Measurements from ENCODE around the gene ST6GAL1. TPM values are rescaled to one million over a fixed set of nuclear protein-coding genes. Genes with fewer than 3 reads are reported as not detected.

Gene ST6GAL1
- total RNA-seq, 2 experiments from 2014 or later, result 84.6 to 99.2 TPM

DNA sequence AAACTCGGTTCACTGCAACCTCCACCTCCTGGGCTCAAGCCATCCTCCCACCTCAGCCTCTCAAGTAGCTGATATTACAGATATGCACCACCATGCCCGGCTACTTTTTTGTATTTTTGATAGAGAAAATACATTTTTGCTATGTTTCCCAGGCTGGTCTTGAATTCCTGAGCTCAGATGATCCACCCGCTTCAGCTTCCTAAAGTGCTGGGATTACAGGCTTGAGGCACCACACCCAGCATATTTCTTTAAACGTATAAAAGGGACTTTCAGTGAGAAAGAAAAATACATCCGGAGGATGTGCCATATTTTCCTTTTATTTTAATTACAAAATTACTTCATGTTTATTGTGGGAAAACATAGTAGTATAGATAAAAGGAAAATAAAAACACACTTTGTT is 153.8 kb downstream of the ST6GAL1 start:
- Mint-ChIP-seq H3K9me3 (peaks cover 17% of the 10 kb centered on the region), H3K36me3 (ENCODE audit: low read depth) (peaks cover 14% of the 10 kb centered on the region), H3K27ac (no peak overlapping the region), H3K4me3 (no peak overlapping the region), H3K4me1 (ENCODE audit: low read depth) (peaks cover 12% of the 10 kb centered on the region), H3K27me3 (no peaks in the 10 kb centered on the region)
- ChIA-PET POLR2A (no interaction called here), CTCF (interaction anchor here (0.6 to 1.8 kb wide), 6 partner anchors 11 to 235 kb away, joined by 3 to 7 read pairs (median 3); no protein-coding TSS in a partner anchor)
- no peak for DNase-seq
- TF ChIP-seq, protein P1, sequence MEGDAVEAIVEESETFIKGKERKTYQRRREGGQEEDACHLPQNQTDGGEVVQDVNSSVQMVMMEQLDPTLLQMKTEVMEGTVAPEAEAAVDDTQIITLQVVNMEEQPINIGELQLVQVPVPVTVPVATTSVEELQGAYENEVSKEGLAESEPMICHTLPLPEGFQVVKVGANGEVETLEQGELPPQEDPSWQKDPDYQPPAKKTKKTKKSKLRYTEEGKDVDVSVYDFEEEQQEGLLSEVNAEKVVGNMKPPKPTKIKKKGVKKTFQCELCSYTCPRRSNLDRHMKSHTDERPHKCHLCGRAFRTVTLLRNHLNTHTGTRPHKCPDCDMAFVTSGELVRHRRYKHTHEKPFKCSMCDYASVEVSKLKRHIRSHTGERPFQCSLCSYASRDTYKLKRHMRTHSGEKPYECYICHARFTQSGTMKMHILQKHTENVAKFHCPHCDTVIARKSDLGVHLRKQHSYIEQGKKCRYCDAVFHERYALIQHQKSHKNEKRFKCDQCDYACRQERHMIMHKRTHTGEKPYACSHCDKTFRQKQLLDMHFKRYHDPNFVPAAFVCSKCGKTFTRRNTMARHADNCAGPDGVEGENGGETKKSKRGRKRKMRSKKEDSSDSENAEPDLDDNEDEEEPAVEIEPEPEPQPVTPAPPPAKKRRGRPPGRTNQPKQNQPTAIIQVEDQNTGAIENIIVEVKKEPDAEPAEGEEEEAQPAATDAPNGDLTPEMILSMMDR (IDR thresholded peaks at IDR 0.05), result no peak
- intact Hi-C loops (cut with micrococcal nuclease), result no loop called here
- no peak for ATAC-seq

DNA sequence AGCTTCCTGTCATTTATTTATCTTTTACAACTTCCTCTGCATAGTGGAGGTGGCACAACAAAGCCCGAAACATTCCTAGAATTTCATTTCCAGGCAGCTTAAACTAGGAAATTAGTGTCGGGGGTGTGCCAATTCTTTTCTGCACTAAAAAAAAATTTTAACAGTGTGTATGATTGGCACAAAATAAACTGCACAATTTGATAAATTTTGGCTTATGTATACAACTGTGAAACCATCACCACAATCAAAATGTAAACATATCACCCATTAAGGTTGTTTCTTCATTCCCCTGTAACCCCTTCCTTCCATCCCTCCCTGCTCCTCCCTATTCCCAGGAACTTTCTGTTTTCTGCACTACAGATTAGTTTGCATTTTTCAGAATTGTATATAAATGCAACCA is 154.3 kb downstream of the ST6GAL1 start:
- peaks cover 18% of the 10 kb centered on the region for H3K9me3 Mint-ChIP-seq
- POLR2A ChIA-PET, result no interaction called here
- peaks cover 12% of the 10 kb centered on the region for H3K4me1 Mint-ChIP-seq (ENCODE audit: low read depth)
- intact Hi-C loops (cut with micrococcal nuclease), result no loop called here
- no peak for DNase-seq
- peaks cover 15% of the 10 kb centered on the region for H3K36me3 Mint-ChIP-seq (ENCODE audit: low read depth)
- CTCF ChIA-PET, result interaction anchor here (0.6 to 1.8 kb wide), 5 partner anchors 17 to 235 kb away, joined by 3 to 7 read pairs (median 3); no protein-coding TSS in a partner anchor
- H3K27ac Mint-ChIP-seq, result no peak overlapping the region
- H3K4me3 Mint-ChIP-seq, result no peak overlapping the region
- ATAC-seq, result no peak
- H3K27me3 Mint-ChIP-seq, result no peaks in the 10 kb centered on the region
- TF ChIP-seq, protein P1 (IDR thresholded peaks at IDR 0.05), result no peak

- peaks cover 18% of the 10 kb centered on the region for H3K9me3 Mint-ChIP-seq
- ChIA-PET POLR2A (no interaction called here), CTCF (interaction anchor here (0.6 to 1.8 kb wide), 3 partner anchors 17 to 236 kb away, joined by 3 to 7 read pairs (median 3); no protein-coding TSS in a partner anchor)
- peaks cover 15% of the 10 kb centered on the region for H3K36me3 Mint-ChIP-seq (ENCODE audit: low read depth)
- H3K27me3 Mint-ChIP-seq, result no peaks in the 10 kb centered on the region
- H3K4me1 Mint-ChIP-seq (ENCODE audit: low read depth), result peaks cover 12% of the 10 kb centered on the region
- ATAC-seq, result no peak
- H3K4me3 Mint-ChIP-seq, result no peak overlapping the region
- DNase-seq, result no peak
- no peak overlapping the region for H3K27ac Mint-ChIP-seq
- intact Hi-C loops (cut with micrococcal nuclease), result no loop called here
- TF ChIP-seq, protein P1 (IDR thresholded peaks at IDR 0.05), result no peak
These were observed 154.8 kb downstream of the ST6GAL1 start for GRCh38 chr3:187085021-187085666.

DNA sequence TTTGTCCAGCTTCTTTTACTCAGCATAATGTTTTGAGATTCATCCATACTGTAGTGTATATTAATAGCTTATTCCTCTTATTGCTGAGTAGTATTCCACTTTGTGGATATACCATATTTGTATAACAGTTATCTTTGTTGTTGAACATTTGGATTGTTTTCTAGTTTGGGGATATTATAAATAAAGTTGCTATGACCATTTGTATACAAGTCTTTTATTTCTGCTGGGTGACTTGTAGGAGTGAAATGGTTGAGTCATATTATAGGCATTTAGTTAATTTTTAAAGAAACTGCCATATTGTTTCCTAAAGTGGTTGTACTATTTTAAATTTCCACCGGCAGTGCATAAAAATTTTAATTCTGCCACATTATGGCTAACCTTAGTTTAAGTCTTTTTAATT is 155.6 kb downstream of the ST6GAL1 start:
- POLR2A ChIA-PET, result no interaction called here
- ATAC-seq (no peak), DNase-seq (no peak)
- H3K36me3 Mint-ChIP-seq (ENCODE audit: low read depth), result peaks cover 15% of the 10 kb centered on the region
- H3K4me1 Mint-ChIP-seq (ENCODE audit: low read depth), result peaks cover 10% of the 10 kb centered on the region
- peaks cover 18% of the 10 kb centered on the region for H3K9me3 Mint-ChIP-seq
- CTCF ChIA-PET, result interaction anchor here (0.6 kb wide), 1 partner anchor 27 kb away, joined by 3 read pairs; no protein-coding TSS in a partner anchor
- no peak overlapping the region for H3K27ac Mint-ChIP-seq
- H3K4me3 Mint-ChIP-seq, result no peak overlapping the region
- TF ChIP-seq, protein P1 (IDR thresholded peaks at IDR 0.05), result no peak
- no peaks in the 10 kb centered on the region for H3K27me3 Mint-ChIP-seq
- intact Hi-C loops (cut with micrococcal nuclease), result no loop called here

- TF ChIP-seq, protein P1 (IDR thresholded peaks at IDR 0.05), result no peak
- intact Hi-C loops (cut with micrococcal nuclease), result no loop called here
- ATAC-seq, result no peak
- H3K4me1 Mint-ChIP-seq (ENCODE audit: low read depth), result peaks cover 9% of the 10 kb centered on the region
- H3K9me3 Mint-ChIP-seq, result peaks cover 18% of the 10 kb centered on the region
- H3K4me3 Mint-ChIP-seq, result no peak overlapping the region
- POLR2A ChIA-PET, result no interaction called here
- CTCF ChIA-PET, result no interaction called here
- DNase-seq, result no peak
- H3K36me3 Mint-ChIP-seq (ENCODE audit: low read depth), result peaks cover 15% of the 10 kb centered on the region
- H3K27me3 Mint-ChIP-seq, result no peaks in the 10 kb centered on the region
- no peak overlapping the region for H3K27ac Mint-ChIP-seq
These were observed 156.5 kb downstream of the ST6GAL1 start for GRCh38 chr3:187086831-187087230.

Data from activated CD8-positive, alpha-beta T cell treated with anti-CD3 and anti-CD28 coated beads for 36 hours (primary cell).